GM12878 (cell line): Measurements from ENCODE around the gene OLAH. TPM values are rescaled to one million over a fixed set of nuclear protein-coding genes. Genes with fewer than 3 reads are reported as not detected.

Source experiments
- ATAC-seq: fragments of 200-7000 bp; cut with Tn5 transposase; 3 replicates; pipeline ENCODE4 v1.9.1; 2020; ENCODE audit warnings: mild to moderate bottlenecking, moderate library complexity
- BruUV-seq: library from RNA; stranded (reverse); fragments of 400-500 nt; replicated peaks from 2 replicates; lab custom pipeline; 2021; lab: Mats Ljungman, UMichigan
- CTCF ChIA-PET: fragments of 300-600 bp; sonication (Branson Sonifier 250); formaldehyde crosslinking; extraction: SDS; loops from one replicate; lab custom pipeline; 2021; ENCODE audit warnings: inconsistent platforms; lab: Yijun Ruan, JAX
- POLR2A ChIA-PET: fragments of 350-600 bp; formaldehyde crosslinking; extraction: SDS; loops from one replicate; lab custom pipeline; 2021; ENCODE audit warnings: inconsistent platforms; lab: Charles Lee
- RAD21 ChIA-PET: fragments of 300-600 bp; sonication (Branson Sonifier 250); formaldehyde crosslinking; loops from one replicate; lab custom pipeline; 2023; ENCODE audit warnings: antibody characterized with exemption; ENCODE audit not compliant: unreplicated experiment; lab: Charles Lee
- SMC1A ChIA-PET: fragments of 300-600 bp; sonication (Branson Sonifier 250); formaldehyde crosslinking; loops from one replicate; lab custom pipeline; 2023; ENCODE audit not compliant: unreplicated experiment, uncharacterized antibody; lab: Charles Lee
- DNase-seq: peaks from one replicate; pipeline ENCODE4 v3.0.0-alpha.2; 2011; ENCODE audit warnings: low read depth, low spot score
- FAIRE-seq: peaks from 3 replicates; lab custom pipeline; 2011; peaks lifted over from hg19 to GRCh38; lab: Jason Lieb, UNC
- H2AFZ ChIP-seq: 2 replicates; pipeline ENCODE4 v1.6.0; 2011; ENCODE audit warnings: low read depth, low read length, control low read depth; ENCODE audit not compliant: control insufficient read depth
- H3K27ac ChIP-seq: 2 replicates; pipeline ENCODE4 v1.5.1; 2011; ENCODE audit warnings: control low read depth; ENCODE audit not compliant: control insufficient read depth, insufficient read depth
- H3K27me3 ChIP-seq, 2 experiments: replicated peaks in 1 of 2; 2 replicates each; pipeline versions ENCODE4 v1.6.0 to v1.6.1; 2011; ENCODE audit warnings: low read length in 1 of 2; ENCODE audit not compliant: control insufficient read depth in 2 of 2, insufficient read depth in 2 of 2
- H3K36me3 ChIP-seq, 2 experiments: 2 replicates each; pipeline ENCODE4 v1.5.1; 2011; ENCODE audit warnings: low read length in 1 of 2; ENCODE audit not compliant: control insufficient read depth in 2 of 2, insufficient read depth in 2 of 2
- H3K4me1 ChIP-seq: 2 replicates; pipeline ENCODE4 v1.6.1; 2011; ENCODE audit warnings: mild to moderate bottlenecking, low read length, moderate library complexity, mixed read lengths; ENCODE audit not compliant: control insufficient read depth, insufficient read depth
- H3K4me2 ChIP-seq: 2 replicates; pipeline ENCODE4 v1.6.0; 2011; ENCODE audit warnings: control low read depth; ENCODE audit not compliant: control insufficient read depth, insufficient read depth
- H3K4me3 ChIP-seq: fragments of 200-600 bp; sonication (generic); 2 replicates; pipeline ENCODE4 v1.5.1; 2016
- H3K79me2 ChIP-seq: 2 replicates; pipeline ENCODE4 v1.6.0; 2011; ENCODE audit warnings: low read length; ENCODE audit not compliant: control insufficient read depth, insufficient read depth
- H3K9ac ChIP-seq: 2 replicates; pipeline ENCODE4 v1.8.0; 2011; ENCODE audit warnings: low read length, control low read depth, mixed read lengths; ENCODE audit not compliant: control insufficient read depth, insufficient read depth
- H3K9me3 ChIP-seq: replicated peaks from 3 replicates; pipeline ENCODE4 v1.5.1; 2011; ENCODE audit warnings: mild to moderate bottlenecking, low read length; ENCODE audit not compliant: control insufficient read depth, insufficient read depth
- H4K20me1 ChIP-seq: 2 replicates; pipeline ENCODE4 v1.6.0; 2011; ENCODE audit not compliant: control insufficient read depth, insufficient read depth
- CBFB ChIP-seq: IDR thresholded peaks from 2 replicates; pipeline ENCODE4 v1.6.1; 2016; ENCODE audit warnings: antibody characterized with exemption, low read depth
- HDAC2 ChIP-seq: fragments of 200-600 bp; sonication (generic); IDR thresholded peaks from 2 replicates; pipeline ENCODE4 v1.6.1; 2017
- JUND ChIP-seq: IDR thresholded peaks from 2 replicates; pipeline ENCODE4 v1.6.1; 2012; ENCODE audit warnings: low read depth, mild to moderate bottlenecking, low read length, improper control_type of control experiment, moderate library complexity
- MEF2A ChIP-seq: IDR thresholded peaks from 2 replicates; pipeline ENCODE4 v1.6.1; 2011; ENCODE audit warnings: low read depth, mild to moderate bottlenecking, low read length, moderate library complexity; ENCODE audit not compliant: insufficient read depth
- NR2C1 ChIP-seq: fragments of 450-650 bp; IDR thresholded peaks from 2 replicates; pipeline ENCODE4 v1.6.1; 2017; ENCODE audit warnings: antibody characterized with exemption, mild to moderate bottlenecking, moderate library complexity
- POLR2AphosphoS5 ChIP-seq: IDR thresholded peaks from 2 replicates; pipeline ENCODE4 v1.6.1; 2011; ENCODE audit warnings: mild to moderate bottlenecking, low read length, inconsistent platforms
- RAD21 ChIP-seq: IDR thresholded peaks from 2 replicates; pipeline ENCODE4 v1.6.1; 2011; ENCODE audit warnings: mild to moderate bottlenecking, low read depth, low read length, moderate library complexity; ENCODE audit not compliant: insufficient read depth
- TBL1XR1 ChIP-seq: IDR thresholded peaks from 2 replicates; pipeline ENCODE4 v1.6.1; 2012; ENCODE audit warnings: low read depth, low read length, improper control_type of control experiment
- ZNF687 ChIP-seq: fragments of 450-650 bp; IDR thresholded peaks from 2 replicates; pipeline ENCODE4 v1.6.1; 2017; ENCODE audit warnings: mild to moderate bottlenecking, moderate library complexity
- WGBS: methylation state at CpG from one replicate; pipeline ENCODE4 v1.1.6; 2016; ENCODE audit warnings: low lambda C conversion rate; ENCODE audit not compliant: insufficient replicate concordance, insufficient coverage; ENCODE audit errors: missing lambda C conversion rate; 5-methylcytosine and 5-hydroxymethylcytosine counted together
- in situ Hi-C: fragments of 300-500 bp; cut with MboI; formaldehyde crosslinking; loops from 9 replicates; pipeline ENCODE4 v1.14.3; 2018; ENCODE audit warnings: mixed read lengths
- intact Hi-C: fragments of 100-400 bp; cut with micrococcal nuclease; formaldehyde crosslinking; loops from one replicate; pipeline ENCODE4 v1.14.2; 2022; ENCODE audit not compliant: unreplicated experiment
- polyA plus RNA-seq, 11 experiments: library from polyadenylated mRNA; depleted of rRNA in 4 of 11; unstranded in 6 of 11; stranded (reverse) in 5 of 11; fragments of >200 nt; fragmentation: Nextera tagmentation in 4 of 11; fragmentation: Illumina TruSeq in 1 of 11; extraction: Ambion mirVana in 4 of 11; extraction: Trizol in 1 of 11; gene quantifications; 1 replicate in 1 of 11; 2 replicates in 10 of 11; pipeline versions ENCODE4 v1.2.1 to v1.2.3, GENCODE V29; 2011 to 2016; ENCODE audit warnings: inconsistent platforms in 2 of 11, missing spikeins in 2 of 11, low read depth in 1 of 11
- total RNA-seq, 4 experiments: library from RNA; depleted of rRNA in 3 of 4; stranded (reverse); fragments of >200 nt in 3 of 4; fragmentation: Illumina TruSeq in 1 of 4; extraction: Trizol in 1 of 4; gene quantifications; 2 replicates each; pipeline versions ENCODE4 v1.2.1 to v1.2.3, GENCODE V29; 2013 to 2021

OLAH gene
- total and polyA plus RNA-seq, 10 of the 15 experiments (the other 5 are each of a cell fraction or from before 2014, with no cell fraction given), result 0.10 to 1.4 (median 0.59) TPM; not detected in 1

GRCh38 chr10:15015451-15015850, 28.3 kb upstream of the OLAH start:
- Histone ChIP-seq H3K4me2 (no peak overlapping the region), H3K27ac (no peak overlapping the region), H4K20me1 (no peaks in the 10 kb centered on the region), H3K36me3 (no peaks in the 10 kb centered on the region), H3K4me3 (no peak overlapping the region), H3K4me1 (no peaks in the 10 kb centered on the region), H3K79me2 (no peaks in the 10 kb centered on the region), H3K9me3 (no peaks in the 10 kb centered on the region), H3K27me3 (no peaks in the 10 kb centered on the region), H2AFZ (no peak overlapping the region), H3K9ac (no peak overlapping the region)
- ChIA-PET POLR2A (no interaction called here), RAD21 (no interaction called here), SMC1A (interaction anchor here (1.2 kb wide), 1 partner anchor 62 kb away, joined by 3 read pairs; no protein-coding TSS in a partner anchor), CTCF (no interaction called here)
- FAIRE-seq (no peak), DNase-seq (no peak), ATAC-seq (no peak)
- 64% methylated on average over 7 of the region's 7 CpGs for WGBS
- in situ Hi-C loops (no loop called here), intact Hi-C loops (no loop called here)
- no peak for TF ChIP-seq TBL1XR1
- TF ChIP-seq CBFB, result no peak
- no peak for TF ChIP-seq ZNF687
- TF ChIP-seq NR2C1, result no peak
- TF ChIP-seq MEF2A, result no peak
- TF ChIP-seq POLR2AphosphoS5, result no peak
- no peak for TF ChIP-seq HDAC2
- TF ChIP-seq JUND, result no peak
- no peak for TF ChIP-seq RAD21
- BruUV-seq, result no TSS peak
